A549 (cell line): ENCODE measurements around the gene AFF3.

ENCODE experiments used
- EP300 ChIP-seq, 2 experiments: fragments of >200 bp; sonication (Bioruptor Twin); formaldehyde crosslinking; IDR thresholded peaks; 2 replicates in 1 of 2; 3 replicates in 1 of 2; pipeline ENCODE4 v1.6.1; 2016 to 2017
- JUN ChIP-seq, 2 experiments: fragments of >200 bp; sonication (Bioruptor Twin); formaldehyde crosslinking; IDR thresholded peaks; 2 replicates in 1 of 2; 3 replicates in 1 of 2; pipeline ENCODE4 v1.6.1; 2016 to 2017
- JUNB ChIP-seq: fragments of >200 bp; sonication (Bioruptor Twin); formaldehyde crosslinking; IDR thresholded peaks from 2 replicates; pipeline ENCODE4 v1.6.1; 2016
- PHF8 ChIP-seq: fragments of 200-600 bp; sonication (generic); IDR thresholded peaks from 2 replicates; pipeline ENCODE4 v1.6.1; 2016; ENCODE audit warnings: low read depth, mild to moderate bottlenecking, antibody characterized with exemption, moderate library complexity, borderline replicate concordance
- POLR2A ChIP-seq: IDR thresholded peaks from 2 replicates; pipeline ENCODE4 v1.6.1; 2012; ENCODE audit warnings: mild to moderate bottlenecking, low read length
- RAD21 ChIP-seq, 2 experiments: fragments of >200 bp in 1 of 2; sonication (Bioruptor Twin) in 1 of 2; formaldehyde crosslinking in 1 of 2; IDR thresholded peaks in 1 of 2; conservative IDR thresholded peaks in 1 of 2; 2 replicates in 1 of 2; 3 replicates in 1 of 2; pipeline ENCODE4 v1.6.1; 2012 to 2018; ENCODE audit warnings: inconsistent platforms in 1 of 2
- REST ChIP-seq: fragments of 200-600 bp; sonication (generic); IDR thresholded peaks from 2 replicates; pipeline ENCODE4 v1.6.1; 2016; ENCODE audit warnings: antibody characterized with exemption, mild to moderate bottlenecking, moderate library complexity
- RFX5 ChIP-seq: fragments of 450-650 bp; IDR thresholded peaks from 2 replicates; pipeline ENCODE4 v1.7.1; 2014; ENCODE audit warnings: antibody characterized with exemption, mild to moderate bottlenecking, moderate library complexity
- TF ChIP-seq, protein P1 (sequence below): fragments of >200 bp; sonication (Bioruptor Twin); formaldehyde crosslinking; IDR thresholded peaks from 3 replicates; pipeline ENCODE4 v1.5.1; 2016
- TF ChIP-seq, protein P2 (sequence below): fragments of 250-450 bp; sonication (Bioruptor Pico); IDR thresholded peaks from 2 replicates; pipeline ENCODE4 v1.5.0; 2021; ENCODE audit warnings: mild to moderate bottlenecking, moderate library complexity, borderline replicate concordance

- TF ChIP-seq, protein P1, sequence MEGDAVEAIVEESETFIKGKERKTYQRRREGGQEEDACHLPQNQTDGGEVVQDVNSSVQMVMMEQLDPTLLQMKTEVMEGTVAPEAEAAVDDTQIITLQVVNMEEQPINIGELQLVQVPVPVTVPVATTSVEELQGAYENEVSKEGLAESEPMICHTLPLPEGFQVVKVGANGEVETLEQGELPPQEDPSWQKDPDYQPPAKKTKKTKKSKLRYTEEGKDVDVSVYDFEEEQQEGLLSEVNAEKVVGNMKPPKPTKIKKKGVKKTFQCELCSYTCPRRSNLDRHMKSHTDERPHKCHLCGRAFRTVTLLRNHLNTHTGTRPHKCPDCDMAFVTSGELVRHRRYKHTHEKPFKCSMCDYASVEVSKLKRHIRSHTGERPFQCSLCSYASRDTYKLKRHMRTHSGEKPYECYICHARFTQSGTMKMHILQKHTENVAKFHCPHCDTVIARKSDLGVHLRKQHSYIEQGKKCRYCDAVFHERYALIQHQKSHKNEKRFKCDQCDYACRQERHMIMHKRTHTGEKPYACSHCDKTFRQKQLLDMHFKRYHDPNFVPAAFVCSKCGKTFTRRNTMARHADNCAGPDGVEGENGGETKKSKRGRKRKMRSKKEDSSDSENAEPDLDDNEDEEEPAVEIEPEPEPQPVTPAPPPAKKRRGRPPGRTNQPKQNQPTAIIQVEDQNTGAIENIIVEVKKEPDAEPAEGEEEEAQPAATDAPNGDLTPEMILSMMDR, result no peak
- TF ChIP-seq RFX5 (no peak), REST (no peak), PHF8 (no peak), JUN (IDR thresholded peaks at IDR 0.05) (no peak), RAD21 (conservative IDR thresholded peaks at IDR 0.05 in 1 of 2, IDR thresholded peaks at IDR 0.05 in 1 of 2) (no peak), EP300 (IDR thresholded peaks at IDR 0.05) (no peak), JUNB (no peak), POLR2A (no peak)
- TF ChIP-seq, protein P2, sequence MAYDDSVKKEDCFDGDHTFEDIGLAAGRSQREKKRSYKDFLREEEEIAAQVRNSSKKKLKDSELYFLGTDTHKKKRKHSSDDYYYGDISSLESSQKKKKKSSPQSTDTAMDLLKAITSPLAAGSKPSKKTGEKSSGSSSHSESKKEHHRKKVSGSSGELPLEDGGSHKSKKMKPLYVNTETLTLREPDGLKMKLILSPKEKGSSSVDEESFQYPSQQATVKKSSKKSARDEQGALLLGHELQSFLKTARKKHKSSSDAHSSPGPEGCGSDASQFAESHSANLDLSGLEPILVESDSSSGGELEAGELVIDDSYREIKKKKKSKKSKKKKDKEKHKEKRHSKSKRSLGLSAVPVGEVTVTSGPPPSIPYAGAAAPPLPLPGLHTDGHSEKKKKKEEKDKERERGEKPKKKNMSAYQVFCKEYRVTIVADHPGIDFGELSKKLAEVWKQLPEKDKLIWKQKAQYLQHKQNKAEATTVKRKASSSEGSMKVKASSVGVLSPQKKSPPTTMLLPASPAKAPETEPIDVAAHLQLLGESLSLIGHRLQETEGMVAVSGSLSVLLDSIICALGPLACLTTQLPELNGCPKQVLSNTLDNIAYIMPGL (CRISPR knock-in tag), result no peak
These were observed 7.0 kb downstream of the AFF3 start for GRCh38 chr2:100135415-100135814.
